GM18505 (cell line): Measurements from ENCODE around the gene FANCL.
"Not testable (repeated sequence)": the region's sequence is repeated elsewhere in the genome, so short reads cannot be mapped to it uniquely, and the experiment has no call there.

Source experiments
- ATAC-seq: cut with Tn5 transposase; IDR thresholded peaks from one replicate; pipeline ENCODE4 v1.9.1; 2021; ENCODE audit not compliant: unreplicated experiment
- POLR2A ChIP-seq: IDR thresholded peaks from 4 replicates; pipeline ENCODE4 v1.6.1; 2011; ENCODE audit warnings: borderline replicate concordance; ENCODE audit not compliant: insufficient read depth, insufficient read length; ENCODE audit errors: extremely low read depth

FANCL gene

GRCh38 chr2:58240670-58241545, at the start of gene FANCL:
FANCL (minus strand) TSS chr2:58241325; CDS start chr2:58241313, 12 bp downstream.
- TF ChIP-seq POLR2A = peak; percentile 91
- peak; percentile 81 for ATAC-seq

GRCh38 chr2:58289029-58289428, 47.9 kb upstream of the FANCL start:
- TF ChIP-seq POLR2A = no peak
- no peak for ATAC-seq

DNA sequence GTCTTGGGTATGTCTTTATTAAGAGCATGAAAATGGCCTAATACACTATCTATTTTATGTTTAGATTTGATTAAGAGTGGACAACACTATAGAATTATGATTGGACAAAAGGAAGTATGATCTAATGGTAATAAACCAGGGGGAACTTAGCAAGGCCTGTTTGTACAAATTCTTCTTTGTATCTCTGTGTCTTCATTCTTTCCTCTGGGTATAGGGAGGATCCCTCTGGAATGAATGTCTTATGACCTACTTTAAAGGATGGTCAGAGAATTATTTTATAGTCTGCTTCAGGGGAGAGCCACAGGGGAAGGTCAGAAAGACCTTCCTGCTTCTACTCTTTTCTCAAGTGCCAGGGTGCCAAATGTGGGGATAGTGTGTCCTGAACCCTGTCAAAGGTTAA, 42.8 kb upstream of the FANCL start:
- no peak for ATAC-seq
- TF ChIP-seq POLR2A = no peak

GRCh38 chr2:58275144-58275543, 34.0 kb upstream of the FANCL start:
- ATAC-seq = not testable (repeated sequence)

GRCh38 chr2:58271826-58272225, 30.7 kb upstream of the FANCL start:
- no peak for TF ChIP-seq POLR2A
- no peak for ATAC-seq

- ATAC-seq = no peak
- TF ChIP-seq POLR2A = no peak
Observed at GRCh38 chr2:58268685-58269084, 27.6 kb upstream of the FANCL start.

- no peak for ATAC-seq
- TF ChIP-seq POLR2A = no peak
Observed at GRCh38 chr2:58266211-58266610, 25.1 kb upstream of the FANCL start.

DNA sequence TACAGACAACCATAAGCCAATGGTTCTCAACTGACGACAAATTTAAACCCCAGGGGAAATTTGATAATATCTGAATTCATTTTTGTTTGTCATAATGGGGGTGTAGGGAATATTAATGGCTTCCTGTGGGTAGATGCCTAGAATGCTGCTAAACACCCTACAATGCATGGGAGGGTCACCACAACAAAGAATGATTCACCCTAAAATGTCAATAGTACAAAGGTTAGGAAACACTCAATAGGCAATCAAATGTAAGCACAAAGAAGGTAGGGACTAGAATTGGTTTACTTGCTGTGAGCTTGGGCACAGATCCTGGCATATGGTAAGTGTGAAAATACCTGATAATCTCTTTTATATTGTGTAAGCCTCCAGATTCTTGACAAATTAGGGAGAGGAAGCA, 20.1 kb upstream of the FANCL start:
- ATAC-seq = no peak
- no peak for TF ChIP-seq POLR2A

- peak; percentile 71 for ATAC-seq
Observed at GRCh38 chr2:58258456-58258855, 17.3 kb upstream of the FANCL start.

DNA sequence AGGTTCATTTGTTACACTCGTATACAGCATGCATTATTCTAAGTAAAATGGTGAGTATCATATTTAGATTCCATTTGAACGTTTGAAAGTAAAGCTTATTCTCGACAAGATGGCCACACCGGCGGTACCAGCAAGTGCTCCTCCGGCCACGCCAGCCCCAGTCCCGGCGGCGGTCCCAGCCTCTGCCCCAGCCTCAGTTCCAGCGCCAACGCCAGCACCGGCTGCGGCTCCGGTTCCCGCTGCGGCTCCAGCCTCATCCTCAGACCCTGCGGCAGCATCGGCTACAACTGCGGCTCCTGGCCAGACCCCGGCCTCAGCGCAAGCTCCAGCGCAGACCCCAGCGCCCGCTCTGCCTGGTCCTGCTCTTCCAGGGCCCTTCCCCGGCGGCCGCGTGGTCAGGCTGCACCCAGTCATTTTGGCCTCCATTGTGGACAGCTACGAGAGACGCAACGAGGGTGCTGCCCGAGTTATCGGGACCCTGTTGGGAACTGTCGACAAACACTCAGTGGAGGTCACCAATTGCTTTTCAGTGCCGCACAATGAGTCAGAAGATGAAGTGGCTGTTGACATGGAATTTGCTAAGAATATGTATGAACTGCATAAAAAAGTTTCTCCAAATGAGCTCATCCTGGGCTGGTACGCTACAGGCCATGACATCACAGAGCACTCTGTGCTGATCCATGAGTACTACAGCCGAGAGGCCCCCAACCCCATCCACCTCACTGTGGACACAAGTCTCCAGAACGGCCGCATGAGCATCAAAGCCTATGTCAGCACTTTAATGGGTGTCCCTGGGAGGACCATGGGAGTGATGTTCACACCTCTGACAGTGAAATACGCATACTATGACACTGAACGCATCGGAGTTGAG, 10.4 kb upstream of the FANCL start:
- not testable (repeated sequence) for ATAC-seq

DNA sequence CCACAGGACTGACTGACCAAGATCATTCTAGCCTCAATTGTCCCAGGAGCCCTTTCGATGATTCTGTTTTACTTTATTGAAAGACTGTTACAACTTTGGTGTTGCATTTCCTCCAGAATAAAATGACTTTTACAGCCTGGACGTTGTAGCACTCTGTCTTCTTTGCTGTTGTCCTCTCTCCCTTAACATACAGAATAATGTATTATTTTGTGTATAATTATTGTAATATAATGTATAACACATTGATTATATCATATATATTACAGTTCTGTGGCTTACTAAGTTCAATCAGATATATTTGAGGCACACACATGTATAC, 380 bp upstream of the FANCL start:
- no peak for ATAC-seq
- TF ChIP-seq POLR2A = no peak

DNA sequence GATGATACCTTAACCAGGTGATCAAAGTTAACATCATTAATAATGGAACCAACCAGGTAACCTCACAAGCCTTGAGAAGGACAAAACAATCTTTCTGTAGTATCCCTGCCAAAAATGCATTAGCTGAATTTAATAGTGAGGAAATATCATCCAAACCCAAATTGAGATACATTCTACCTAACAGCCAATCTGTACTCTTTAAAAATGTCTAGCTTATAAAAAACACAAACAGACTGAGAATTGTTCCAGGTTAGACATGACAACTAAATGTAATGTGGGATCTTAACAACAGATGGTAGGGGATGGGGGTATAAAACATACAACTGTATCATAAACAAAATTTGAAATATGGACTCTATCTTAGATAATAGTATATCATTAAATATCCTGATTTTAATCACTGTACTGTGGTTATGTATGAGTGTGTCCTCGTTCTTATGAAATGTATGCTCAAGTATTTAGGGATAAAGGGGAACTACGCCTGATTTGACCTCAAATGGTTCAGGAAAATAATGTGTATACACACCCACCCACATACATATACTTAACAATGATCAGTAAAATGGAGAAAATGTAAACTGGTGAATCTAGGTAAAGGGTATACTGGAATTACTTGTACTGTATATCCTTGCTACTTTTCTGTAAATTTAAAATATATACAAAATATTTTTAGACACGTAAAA, 1.7 kb downstream of the FANCL start:
- TF ChIP-seq POLR2A = no peak

GRCh38 chr2:58237741-58238140, 3.4 kb downstream of the FANCL start:
- no peak for TF ChIP-seq POLR2A
- no peak for ATAC-seq

More for the DNA sequence above, 1.7 kb downstream of the FANCL start:
- no peak for ATAC-seq

- no peak for ATAC-seq
- no peak for TF ChIP-seq POLR2A
Observed at GRCh38 chr2:58235984-58236383, 5.1 kb downstream of the FANCL start.
